DMS153 (cell line): ENCODE data around the gene ULK1.

Experiments
- DNase-seq: peaks from one replicate; lab custom pipeline; 2025; lab: John Stamatoyannopoulos, UW

ULK1 gene

DNA sequence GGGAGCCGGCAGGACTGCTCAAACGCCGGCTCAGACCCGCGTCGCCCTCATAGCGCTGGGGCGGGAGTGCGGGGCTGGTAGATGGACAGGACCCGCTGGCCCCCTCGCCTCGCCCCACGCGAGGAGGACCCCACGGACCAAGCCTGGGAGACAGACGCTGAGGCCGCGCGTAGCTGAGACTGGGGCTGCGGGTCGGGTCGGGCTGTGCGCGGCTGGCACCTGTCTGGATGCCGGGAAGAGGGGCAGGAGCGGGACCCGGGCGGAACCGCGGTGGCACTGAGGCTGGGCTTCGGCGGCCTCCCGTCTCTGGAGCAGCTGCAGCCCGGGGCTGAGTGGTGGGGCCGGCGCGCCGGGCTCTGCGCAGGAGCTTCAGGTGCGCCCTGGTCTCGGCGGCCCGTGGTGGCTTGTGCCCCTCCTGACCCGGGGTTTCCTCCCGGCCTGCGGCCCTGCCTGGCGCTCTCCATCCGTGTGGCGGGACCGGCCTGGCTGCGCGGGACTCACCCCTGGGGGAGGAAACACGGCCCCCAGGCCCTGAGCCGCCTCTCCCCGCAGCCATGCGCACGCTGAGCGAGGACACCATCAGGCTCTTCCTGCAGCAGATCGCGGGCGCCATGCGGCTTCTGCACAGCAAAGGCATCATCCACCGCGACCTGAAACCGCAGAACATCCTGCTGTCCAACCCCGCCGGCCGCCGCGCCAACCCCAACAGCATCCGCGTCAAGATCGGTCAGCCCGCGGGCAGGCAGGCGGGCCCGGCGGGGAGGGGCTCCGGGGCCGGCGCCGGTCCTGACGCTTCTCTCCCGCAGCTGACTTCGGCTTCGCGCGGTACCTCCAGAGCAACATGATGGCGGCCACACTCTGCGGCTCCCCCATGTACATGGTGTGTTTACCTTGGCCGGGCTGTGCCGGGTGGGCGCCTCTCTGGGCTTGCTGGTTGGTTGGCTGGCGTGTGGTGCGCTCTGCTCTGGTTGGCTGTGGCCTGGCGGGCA lies 14.0 kb downstream of the ULK1 start:
- DNase-seq, result no peak

DNA sequence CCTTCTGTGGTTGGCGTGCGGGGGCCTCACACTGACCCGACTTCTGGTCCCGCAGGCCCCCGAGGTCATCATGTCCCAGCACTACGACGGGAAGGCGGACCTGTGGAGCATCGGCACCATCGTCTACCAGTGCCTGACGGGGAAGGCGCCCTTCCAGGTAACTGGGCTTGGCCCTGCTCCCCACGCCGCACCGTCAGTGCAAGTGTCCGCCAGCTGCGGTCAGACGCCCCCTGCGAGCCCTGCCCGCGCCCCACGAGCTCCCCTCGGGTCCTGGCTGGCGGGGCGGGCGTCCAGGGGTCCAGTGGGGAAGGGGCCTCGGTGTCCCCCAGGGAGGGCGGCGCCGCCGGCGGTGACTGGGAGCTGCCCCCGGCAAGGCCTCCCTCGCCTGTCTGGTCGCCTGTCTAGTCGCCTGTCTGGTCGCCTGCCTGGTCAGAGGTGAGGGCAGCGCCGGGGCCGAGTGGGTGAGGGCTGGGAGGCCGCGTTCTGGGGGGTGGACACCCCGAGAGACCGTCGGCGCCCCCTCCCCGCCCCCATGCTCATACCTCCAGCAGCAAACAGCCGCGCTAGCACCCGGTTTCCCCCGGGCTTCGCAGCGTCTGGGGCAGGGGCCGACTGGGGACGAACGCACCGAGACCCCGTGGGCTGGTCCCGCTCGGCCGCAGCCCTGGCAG lies 14.8 kb downstream of the ULK1 start:
- no peak for DNase-seq

DNA sequence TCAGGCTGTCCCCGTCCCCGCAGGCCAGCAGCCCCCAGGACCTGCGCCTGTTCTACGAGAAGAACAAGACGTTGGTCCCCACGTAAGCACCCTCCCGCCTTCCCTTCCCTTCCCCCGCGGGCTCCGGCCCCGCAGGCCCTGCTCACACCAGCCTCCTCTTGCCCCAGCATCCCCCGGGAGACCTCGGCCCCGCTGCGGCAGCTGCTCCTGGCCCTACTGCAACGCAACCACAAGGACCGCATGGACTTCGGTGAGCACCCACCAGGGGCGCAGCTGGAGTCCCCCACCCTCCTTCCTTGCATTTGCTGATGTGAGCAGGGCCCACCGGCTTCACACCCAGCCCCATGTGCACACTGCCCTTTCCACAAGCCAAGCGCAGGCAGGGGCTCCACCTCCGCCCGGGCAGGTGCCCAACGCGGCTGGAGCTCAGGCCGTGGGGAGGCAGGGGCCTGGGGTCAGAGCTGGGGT lies 15.4 kb downstream of the ULK1 start:
- no peak for DNase-seq

DNA sequence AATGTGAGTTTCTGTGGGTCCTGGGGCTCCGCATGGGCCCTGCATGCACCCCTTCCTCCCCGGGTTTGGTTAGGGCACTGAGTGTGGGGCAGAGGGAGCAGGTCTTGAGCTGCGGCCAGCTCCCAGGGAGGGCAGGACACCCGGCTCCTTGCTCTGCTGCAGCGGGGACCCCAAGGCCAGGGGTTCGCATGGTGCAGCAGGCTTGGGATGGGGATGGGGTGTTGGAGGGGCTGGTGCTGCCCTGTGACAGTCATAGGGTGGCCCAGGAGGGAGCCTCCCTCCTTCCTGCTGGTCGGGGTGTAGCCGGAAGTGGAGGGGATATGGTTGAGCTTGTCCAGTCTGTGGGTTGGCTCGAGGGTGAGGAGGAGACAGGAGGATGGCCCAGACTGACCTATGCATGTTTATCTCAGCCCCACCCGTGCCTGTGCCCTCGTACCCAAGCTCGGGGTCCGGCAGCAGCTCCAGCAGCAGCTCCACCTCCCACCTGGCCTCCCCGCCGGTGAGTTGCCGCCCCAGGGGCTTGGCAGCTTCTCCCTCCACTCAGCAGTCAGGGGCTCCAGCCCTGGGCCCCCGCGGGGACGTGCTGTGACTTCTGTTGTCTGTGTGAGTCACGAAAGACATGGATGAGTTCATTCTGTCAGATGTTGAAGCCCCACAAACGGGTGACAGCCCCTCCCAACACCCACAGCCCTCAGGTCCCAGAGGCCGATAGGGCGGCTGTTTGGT lies 16.0 kb downstream of the ULK1 start:
- no peak for DNase-seq

DNA sequence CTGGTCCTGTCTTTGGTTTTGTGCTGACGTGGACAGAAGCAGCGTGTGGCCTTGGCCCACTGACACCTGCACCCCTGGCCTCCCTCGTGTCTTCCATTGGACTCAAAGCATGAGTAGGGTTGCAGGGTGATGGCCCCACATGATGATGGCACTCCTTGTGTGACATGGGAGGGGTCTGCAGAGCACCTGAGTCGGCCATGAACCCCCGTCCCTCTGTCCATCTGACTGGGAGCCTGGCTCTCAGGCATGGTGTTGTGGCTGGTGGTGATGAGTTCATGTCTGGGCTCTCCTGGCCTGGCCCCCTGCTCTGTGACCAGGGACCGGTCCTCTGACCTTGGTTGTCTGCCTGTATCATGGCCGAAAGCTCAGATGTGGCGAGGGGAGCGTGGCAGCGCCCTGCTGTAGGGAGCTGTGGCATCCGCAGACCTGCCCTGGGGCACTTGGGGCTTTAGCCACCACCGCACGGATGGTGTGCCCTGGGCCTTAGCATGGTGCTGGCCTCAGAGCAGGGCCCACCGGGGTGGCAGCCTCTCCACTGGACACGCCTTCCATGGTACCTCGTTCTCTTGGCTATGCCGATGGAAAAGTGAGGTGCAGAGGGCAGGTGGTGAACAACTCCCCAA lies 16.7 kb downstream of the ULK1 start:
- DNase-seq, result no peak

DNA sequence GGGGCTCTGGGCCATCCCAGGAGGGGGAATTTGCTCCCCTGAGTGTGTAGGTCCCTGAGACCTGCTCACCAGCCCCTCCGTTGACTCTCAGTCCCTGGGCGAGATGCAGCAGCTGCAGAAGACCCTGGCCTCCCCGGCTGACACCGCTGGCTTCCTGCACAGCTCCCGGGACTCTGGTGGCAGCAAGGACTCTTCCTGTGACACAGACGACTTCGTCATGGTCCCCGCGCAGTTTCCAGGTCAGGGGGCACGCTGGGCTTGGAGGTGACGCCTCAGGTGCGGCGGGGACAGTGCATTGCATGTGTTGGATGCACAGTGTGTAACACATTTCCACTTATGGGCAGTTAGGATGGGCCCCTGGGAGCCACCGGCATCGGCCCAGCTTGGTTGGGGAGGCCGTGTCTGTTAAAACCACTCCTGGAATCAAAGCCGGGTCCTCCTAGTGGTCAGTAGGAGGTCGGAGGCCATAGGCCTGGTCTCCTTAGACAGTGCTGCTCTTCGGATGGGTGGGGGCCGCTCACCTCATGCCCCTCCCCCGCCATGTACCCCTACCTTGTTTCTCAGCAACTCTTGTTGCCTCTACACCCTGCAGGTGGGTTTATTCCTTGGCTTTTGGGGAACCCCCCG lies 17.5 kb downstream of the ULK1 start:
- no peak for DNase-seq

DNA sequence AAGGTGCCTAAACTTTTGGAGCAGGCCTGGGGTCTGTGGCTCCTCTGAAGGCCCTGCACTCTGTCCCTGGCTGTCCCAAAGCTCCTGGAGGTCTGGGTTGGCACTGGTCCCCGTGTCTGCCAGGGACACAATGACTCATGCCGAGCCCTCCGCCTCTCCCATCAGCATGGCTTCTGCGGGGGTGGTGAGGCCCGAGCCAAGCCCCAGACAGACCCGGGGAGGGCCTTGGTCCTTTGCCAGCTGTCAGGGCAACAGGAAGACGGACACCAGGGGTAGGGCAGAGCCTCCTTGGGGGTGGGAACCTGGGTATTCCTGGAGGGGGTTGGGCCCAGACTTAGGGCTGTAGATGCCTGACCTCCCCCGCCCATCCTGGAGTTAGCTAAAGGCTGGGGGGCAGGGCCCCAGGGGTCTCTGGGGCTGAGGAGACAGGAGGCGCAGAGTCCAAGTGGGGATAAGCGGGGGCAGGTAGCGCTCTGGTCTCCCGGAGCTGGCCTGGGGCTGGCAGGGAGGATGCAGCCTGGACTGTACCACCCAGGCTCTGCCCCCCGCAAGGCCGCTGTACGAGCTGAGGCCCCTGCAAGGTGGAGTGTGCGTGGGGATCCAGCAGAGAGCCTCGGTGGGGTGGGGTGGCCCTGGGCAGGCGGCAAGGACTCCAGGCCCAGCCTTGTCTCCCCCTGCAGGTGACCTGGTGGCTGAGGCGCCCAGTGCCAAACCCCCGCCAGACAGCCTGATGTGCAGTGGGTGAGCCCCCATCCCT lies 18.3 kb downstream of the ULK1 start:
- DNase-seq, result no peak

DNA sequence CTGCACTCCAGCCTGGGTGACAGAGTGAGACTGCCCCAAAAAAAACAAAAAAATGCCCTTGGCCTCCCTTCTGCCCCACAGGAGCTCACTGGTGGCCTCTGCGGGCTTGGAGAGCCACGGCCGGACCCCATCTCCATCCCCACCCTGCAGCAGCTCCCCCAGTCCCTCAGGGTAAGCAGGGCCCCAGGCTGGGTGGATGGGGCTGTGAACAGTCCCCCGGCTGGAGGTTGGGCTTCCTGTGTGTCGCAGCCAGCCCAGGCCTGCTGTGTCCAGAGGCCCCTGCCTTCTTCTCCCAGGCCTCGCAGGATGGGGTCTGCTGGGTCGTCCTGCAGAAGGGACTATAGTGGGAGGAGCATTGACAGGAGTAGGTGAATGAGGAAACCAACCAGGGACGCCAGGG lies 19.2 kb downstream of the ULK1 start:
- DNase-seq, result no peak

DNA sequence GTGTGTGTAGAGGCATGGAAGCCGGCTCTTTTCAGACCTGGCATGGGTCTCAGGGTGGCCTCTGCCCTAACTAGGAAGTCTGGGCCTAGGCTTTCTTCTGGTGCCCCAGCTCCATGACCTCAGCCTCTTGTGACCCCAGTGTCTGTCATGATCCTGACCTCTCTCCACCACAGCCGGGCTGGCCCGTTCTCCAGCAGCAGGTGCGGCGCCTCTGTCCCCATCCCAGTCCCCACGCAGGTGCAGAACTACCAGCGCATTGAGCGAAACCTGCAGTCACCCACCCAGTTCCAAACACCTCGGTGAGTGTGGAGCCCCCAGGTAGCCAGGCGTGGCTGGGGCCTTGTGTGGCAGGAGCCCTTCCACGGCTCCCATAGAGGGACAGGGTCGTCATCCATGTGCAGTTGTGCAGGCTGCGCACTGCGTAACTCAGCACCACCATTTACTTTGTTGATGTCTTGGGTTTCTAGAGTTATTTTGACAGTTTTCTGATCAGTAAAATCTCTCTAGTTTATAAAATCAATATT lies 19.8 kb downstream of the ULK1 start:
- no peak for DNase-seq

DNA sequence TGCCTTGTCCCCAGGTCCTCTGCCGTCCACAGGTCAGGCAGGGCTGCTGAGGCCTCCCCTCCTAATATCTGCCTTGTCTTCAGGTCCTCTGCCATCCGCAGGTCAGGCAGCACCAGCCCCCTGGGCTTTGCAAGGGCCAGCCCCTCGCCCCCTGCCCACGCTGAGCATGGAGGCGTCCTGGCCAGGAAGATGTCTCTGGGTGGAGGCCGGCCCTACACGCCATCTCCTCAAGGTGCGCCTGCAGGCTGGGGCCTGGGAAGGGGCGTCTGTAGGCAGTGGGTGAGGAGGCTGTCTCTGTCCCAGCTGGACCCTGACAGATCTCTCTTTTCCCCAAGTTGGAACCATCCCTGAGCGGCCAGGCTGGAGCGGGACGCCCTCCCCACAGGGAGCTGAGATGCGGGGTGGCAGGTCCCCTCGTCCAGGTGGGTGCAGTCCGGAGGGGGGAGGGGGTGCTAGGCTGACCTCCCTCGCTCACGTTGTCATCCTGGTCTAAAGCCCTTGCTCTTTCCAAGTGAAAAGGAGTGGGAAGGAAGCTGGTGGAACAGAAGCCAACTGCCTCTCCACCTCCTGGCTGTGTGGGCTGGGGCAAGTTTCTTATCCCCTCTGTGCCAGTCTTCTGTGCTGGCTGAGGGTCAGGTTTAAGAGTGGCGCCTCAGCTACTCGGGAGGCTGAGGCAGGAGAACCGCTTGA lies 20.7 kb downstream of the ULK1 start:
- no peak for DNase-seq

DNA sequence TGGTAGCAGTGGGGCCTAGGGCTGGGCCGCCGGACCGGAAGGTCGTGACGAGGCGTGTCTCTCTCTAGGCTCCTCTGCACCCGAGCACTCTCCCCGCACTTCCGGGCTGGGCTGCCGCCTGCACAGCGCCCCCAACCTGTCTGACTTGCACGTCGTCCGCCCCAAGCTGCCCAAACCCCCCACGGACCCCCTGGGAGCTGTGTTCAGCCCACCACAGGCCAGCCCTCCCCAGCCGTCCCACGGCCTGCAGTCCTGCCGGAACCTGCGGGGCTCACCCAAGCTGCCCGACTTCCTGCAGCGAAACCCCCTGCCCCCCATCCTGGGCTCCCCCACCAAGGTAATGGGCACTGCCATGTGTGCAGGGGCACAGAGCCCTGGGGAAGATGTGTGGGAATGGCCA lies 21.4 kb downstream of the ULK1 start:
- no peak for DNase-seq

DNA sequence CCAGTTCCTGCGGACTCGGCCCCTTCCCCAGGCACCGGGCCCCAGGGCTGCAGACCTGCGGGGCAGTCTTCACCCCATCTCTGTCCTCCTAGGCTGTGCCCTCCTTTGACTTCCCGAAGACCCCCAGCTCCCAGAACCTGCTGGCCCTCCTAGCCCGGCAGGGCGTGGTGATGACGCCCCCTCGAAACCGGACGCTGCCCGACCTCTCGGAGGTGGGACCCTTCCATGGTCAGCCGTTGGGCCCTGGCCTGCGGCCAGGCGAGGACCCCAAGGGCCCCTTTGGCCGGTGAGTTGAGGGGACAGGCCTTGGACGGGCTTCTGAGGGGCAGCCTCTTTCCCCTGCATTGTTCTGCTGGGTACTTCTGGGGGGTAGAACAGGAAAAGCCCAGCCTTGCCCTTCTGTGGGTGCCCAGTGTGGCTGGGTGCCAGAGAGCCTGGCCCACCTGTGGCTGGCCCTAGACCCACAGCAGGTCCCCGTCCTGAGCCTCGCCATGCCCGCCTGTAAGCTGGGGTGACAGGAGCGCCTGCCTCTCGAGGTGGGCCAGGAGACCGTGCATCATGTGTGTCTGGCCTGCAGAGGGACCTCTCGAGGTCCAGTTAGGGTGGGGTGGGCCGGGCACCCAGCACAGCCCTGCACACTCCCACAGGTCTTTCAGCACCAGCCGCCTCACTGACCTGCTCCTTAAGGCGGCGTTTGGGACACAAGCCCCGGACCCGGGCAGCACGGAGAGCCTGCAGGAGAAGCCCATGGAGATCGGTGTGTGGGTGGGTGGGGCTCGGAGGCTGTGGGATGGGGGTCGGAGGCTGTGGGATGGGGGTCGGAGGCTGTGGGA lies 22.1 kb downstream of the ULK1 start:
- no peak for DNase-seq

DNA sequence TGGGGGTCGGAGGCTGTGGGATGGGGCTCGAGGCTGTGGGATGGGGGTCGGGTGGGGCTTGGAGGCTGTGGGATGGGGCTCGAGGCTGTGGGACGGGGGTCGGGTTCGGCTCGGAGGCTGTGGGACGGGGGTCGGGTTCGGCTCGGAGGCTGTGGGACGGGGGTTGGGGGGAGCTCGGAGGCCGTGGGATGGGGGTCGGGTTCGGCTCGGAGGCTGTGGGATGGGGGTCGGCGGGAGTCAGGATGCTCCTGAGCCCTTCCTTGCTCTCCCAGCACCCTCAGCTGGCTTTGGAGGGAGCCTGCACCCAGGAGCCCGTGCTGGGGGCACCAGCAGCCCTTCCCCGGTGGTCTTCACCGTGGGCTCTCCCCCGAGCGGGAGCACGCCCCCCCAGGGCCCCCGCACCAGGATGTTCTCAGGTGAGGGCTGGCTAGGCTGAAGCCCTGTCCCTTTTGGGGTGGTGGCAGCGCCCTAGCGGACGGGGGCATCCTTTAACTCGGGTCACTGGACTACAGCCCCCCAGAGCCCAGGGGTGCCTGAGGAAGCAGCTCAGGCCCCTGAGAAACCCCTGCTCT lies 22.8 kb downstream of the ULK1 start:
- no peak for DNase-seq

DNA sequence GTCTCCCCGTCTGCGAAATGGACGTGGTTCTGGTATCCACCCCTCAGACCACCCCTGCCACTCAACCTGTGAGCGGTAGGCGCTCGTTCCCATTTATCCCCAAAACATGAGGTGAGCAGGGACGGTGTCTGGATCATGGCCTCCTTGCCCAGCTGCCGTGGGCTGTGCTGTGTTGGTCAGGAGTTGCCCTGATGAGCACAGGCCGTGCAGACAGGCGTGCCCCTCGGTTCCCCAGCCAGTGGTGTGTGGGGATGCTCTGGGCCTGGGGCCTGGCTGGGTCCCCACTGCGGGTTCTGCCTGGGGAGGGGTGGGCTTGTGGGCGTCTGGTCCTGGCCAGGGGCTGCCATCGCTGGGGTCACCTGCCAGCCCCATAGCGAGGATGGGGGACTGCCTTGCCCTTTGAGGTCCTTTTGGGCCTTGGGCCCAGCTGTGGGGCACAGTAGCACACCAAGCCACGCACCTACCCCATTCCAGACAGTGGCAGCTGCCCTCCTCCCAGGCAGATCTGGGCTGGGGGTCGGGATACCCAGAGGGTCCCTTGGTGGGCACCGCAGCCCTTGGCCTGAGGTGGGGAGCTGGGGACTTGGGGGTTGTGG lies 23.4 kb downstream of the ULK1 start:
- DNase-seq, result no peak

DNA sequence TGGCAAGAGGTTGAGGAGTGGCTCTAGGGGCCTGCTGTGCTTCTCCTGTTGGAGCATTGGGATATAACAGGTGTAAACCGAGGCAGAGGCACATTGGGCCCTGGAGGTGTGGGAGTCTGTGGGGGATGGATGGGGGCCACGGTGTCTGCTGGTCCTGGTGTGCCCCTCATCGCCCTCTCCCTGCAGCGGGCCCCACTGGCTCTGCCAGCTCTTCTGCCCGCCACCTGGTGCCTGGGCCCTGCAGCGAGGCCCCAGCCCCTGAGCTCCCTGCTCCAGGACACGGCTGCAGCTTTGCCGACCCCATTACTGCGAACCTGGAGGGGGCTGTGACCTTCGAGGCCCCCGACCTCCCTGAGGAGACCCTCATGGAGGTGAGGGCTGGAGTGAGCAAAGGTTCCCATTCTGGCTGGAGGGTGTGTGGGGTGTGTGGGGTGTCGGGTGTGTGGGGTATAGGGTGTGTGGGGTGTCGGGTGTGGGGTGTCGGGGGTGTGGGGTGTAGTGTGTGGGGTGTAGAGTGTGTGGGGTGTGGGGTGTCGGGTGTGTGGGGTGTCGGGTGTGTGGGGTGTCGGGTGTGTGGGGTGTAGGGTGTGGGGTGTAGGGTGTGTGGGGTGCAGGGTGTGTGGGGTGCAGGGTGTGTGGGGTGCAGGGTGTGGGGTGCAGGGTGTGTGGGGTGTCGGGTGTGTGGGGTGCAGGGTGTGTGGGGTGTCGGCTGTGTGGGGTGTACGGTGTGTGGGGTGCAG lies 24.1 kb downstream of the ULK1 start:
- no peak for DNase-seq

DNA sequence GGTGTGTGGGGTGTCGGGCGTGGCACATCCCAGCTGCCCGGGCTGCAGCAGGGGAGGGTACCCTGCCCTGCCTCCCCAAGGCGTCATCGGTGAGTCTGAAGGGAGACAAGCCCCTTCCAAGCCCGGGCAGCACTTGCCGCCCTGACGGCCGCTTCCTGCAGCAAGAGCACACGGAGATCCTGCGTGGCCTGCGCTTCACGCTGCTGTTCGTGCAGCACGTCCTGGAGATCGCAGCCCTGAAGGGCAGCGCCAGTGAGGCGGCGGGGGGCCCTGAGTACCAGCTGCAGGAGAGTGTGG lies 24.6 kb downstream of the ULK1 start:
- DNase-seq, result no peak

DNA sequence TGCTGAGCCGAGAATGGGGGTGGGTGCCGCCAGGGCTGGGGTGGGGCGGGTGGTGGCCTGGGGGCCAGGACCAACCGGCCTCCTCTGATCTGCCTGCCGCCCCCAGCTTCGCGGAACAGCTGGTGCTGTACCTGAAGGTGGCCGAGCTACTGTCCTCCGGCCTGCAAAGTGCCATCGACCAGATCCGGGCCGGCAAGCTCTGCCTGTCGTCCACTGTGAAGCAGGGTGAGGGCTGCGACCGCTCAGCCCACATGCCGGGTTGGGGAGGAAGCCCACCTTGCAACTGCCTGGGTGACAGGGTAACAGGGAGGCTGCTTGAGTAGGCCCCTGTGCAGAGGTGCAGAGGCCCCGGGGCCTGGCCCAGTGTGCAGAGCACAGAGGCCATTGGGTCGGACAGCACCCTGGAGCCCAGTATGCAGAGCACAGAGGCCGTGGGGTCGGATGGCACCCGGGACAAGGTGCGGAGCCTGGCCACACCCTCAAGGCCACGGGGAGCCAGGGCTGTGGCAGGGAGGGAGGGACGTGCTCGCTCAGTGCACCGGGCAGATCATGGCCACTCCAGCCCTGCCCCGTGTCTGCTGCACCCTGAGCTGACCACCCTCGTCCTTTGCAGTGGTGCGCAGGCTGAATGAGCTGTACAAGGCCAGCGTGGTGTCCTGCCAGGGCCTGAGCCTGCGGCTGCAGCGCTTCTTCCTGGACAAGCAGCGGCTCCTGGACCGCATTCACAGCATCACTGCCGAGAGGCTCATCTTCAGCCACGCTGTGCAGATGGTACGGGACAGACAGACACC lies 25.1 kb downstream of the ULK1 start:
- no peak for DNase-seq
